MM.1S (cell line): ENCODE data around the gene MRTFA.

Experiments used
- DNase-seq: peaks from one replicate; pipeline ENCODE4 v3.0.0-alpha.2; 2015
- H2AFZ ChIP-seq: fragments of 300-600 bp; sonication (generic); 2 replicates; pipeline ENCODE4 v1.6.0; 2016; ENCODE audit warnings: antibody characterized with exemption, low read length
- H3F3A ChIP-seq: fragments of 300-600 bp; sonication (generic); 2 replicates; pipeline ENCODE4 v1.6.1; 2016; ENCODE audit warnings: mild to moderate bottlenecking, antibody characterized with exemption, low read length, moderate library complexity, mixed read lengths; ENCODE audit not compliant: insufficient read depth
- H3K27ac ChIP-seq: fragments of 300-600 bp; sonication (generic); 2 replicates; pipeline ENCODE4 v1.5.1; 2016; ENCODE audit warnings: mild to moderate bottlenecking, low read length
- H3K27me3 ChIP-seq: fragments of 300-600 bp; sonication (generic); replicated peaks from 2 replicates; pipeline ENCODE4 v1.6.0; 2016; ENCODE audit warnings: low read length; ENCODE audit not compliant: insufficient read depth
- H3K36me3 ChIP-seq: fragments of 300-600 bp; sonication (generic); replicated peaks from 2 replicates; pipeline ENCODE4 v1.6.1; 2016; ENCODE audit warnings: mild to moderate bottlenecking, low read length, mixed read lengths; ENCODE audit not compliant: insufficient read depth
- H3K4me1 ChIP-seq: fragments of 300-600 bp; sonication (generic); 2 replicates; pipeline ENCODE4 v1.6.1; 2016; ENCODE audit warnings: low read length, mixed read lengths
- H3K4me2 ChIP-seq: fragments of 300-600 bp; sonication (generic); 2 replicates; pipeline ENCODE4 v1.6.0; 2016; ENCODE audit warnings: low read depth, low read length
- H3K4me3 ChIP-seq: fragments of 300-600 bp; sonication (generic); 2 replicates; pipeline ENCODE4 v1.5.1; 2016; ENCODE audit warnings: low read length, mixed read lengths
- H3K79me2 ChIP-seq: fragments of 300-600 bp; sonication (generic); 2 replicates; pipeline ENCODE4 v1.6.1; 2016; ENCODE audit warnings: mixed run types, low read length, mixed read lengths
- H3K9ac ChIP-seq: fragments of 300-600 bp; sonication (generic); 2 replicates; pipeline ENCODE4 v1.6.1; 2016; ENCODE audit warnings: low read length, mixed read lengths
- H3K9me2 ChIP-seq: fragments of 300-600 bp; sonication (generic); replicated peaks from 2 replicates; pipeline ENCODE4 v1.6.1; 2016; ENCODE audit warnings: mild to moderate bottlenecking, low read length, mixed read lengths; ENCODE audit not compliant: insufficient read depth
- H3K9me3 ChIP-seq: fragments of 300-600 bp; sonication (generic); replicated peaks from 2 replicates; pipeline ENCODE4 v1.6.1; 2016; ENCODE audit warnings: mild to moderate bottlenecking, low read length, mixed read lengths; ENCODE audit not compliant: insufficient read depth
- H4K20me1 ChIP-seq: fragments of 300-600 bp; sonication (generic); 2 replicates; pipeline ENCODE4 v1.6.1; 2016; ENCODE audit warnings: mild to moderate bottlenecking, low read length, moderate library complexity, mixed read lengths; ENCODE audit not compliant: insufficient read depth
- EZH2 ChIP-seq: fragments of 300-600 bp; sonication (generic); optimal IDR thresholded peaks from 2 replicates; pipeline ENCODE3; 2017; ENCODE audit warnings: low read depth, mild to moderate bottlenecking, antibody characterized with exemption, low read length, mixed read lengths
- EZH2phosphoT487 ChIP-seq: fragments of 300-600 bp; sonication (generic); IDR thresholded peaks from 2 replicates; pipeline ENCODE4 v1.6.1; 2018; ENCODE audit warnings: antibody characterized with exemption, low read length
- TF ChIP-seq, protein P1 (sequence below): fragments of 300-600 bp; sonication (generic); IDR thresholded peaks from 2 replicates; pipeline ENCODE4 v1.5.1; 2016; ENCODE audit warnings: antibody characterized with exemption, low read length, mixed read lengths

Gene MRTFA

DNA sequence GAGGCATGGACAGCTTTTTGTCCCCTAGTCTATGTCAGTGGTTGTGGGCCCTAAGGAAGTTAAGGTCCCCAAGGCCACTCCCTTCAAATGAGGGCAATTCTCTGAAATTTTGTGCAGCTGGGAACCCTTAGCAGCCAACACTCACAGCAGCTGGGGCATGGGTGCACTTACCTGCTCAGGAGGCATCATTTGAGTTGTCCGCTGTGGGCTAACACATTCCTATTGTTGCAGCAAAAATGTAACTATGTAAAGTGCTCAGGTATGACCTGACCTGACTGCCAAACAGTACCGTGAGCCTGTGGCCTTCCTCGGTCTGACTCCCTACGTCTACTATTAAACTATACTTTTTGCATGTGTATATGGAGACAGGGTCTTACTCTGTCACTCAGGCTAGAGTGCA lies 5.8 kb upstream of the MRTFA start:
- Histone ChIP-seq H3K4me3 (no peak overlapping the region), H3F3A (peaks cover 6% of the 10 kb centered on the region; the same call in 1 of the 2 replicates), H3K9ac (no peak overlapping the region), H3K79me2 (no peaks in the 10 kb centered on the region), H3K27ac (no peak overlapping the region), H3K4me2 (no peak overlapping the region), H2AFZ (no peak overlapping the region), H3K27me3 (no peaks in the 10 kb centered on the region), H4K20me1 (no peaks in the 10 kb centered on the region), H3K4me1 (peaks cover 5% of the 10 kb centered on the region), H3K36me3 (no peaks in the 10 kb centered on the region), H3K9me3 (no peaks in the 10 kb centered on the region), H3K9me2 (no peaks in the 10 kb centered on the region)
- TF ChIP-seq, protein P1, sequence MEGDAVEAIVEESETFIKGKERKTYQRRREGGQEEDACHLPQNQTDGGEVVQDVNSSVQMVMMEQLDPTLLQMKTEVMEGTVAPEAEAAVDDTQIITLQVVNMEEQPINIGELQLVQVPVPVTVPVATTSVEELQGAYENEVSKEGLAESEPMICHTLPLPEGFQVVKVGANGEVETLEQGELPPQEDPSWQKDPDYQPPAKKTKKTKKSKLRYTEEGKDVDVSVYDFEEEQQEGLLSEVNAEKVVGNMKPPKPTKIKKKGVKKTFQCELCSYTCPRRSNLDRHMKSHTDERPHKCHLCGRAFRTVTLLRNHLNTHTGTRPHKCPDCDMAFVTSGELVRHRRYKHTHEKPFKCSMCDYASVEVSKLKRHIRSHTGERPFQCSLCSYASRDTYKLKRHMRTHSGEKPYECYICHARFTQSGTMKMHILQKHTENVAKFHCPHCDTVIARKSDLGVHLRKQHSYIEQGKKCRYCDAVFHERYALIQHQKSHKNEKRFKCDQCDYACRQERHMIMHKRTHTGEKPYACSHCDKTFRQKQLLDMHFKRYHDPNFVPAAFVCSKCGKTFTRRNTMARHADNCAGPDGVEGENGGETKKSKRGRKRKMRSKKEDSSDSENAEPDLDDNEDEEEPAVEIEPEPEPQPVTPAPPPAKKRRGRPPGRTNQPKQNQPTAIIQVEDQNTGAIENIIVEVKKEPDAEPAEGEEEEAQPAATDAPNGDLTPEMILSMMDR = no peak
- TF ChIP-seq EZH2 (no peak), EZH2phosphoT487 (no peak)
- no peak for DNase-seq

DNA sequence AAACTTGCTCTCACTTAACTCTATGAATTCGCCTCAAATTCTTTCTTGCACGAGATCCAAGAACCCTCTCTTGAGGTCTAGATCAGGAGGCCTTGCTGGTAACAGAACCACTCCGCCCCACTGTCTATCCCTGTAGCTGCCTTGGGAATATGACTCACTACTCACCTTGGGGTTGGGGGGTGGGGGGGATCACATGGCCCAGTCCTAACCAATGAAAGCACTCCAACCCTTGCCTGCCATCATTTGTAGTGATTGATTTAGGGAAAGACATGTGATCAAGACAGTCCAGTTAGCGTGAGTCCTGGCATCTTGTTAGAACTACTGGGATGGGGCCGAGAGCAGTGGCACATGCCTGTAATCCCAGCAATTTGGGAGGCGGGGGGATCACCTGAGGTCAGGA lies 4.8 kb upstream of the MRTFA start:
- Histone ChIP-seq H3K4me1 (peaks cover 5% of the 10 kb centered on the region), H4K20me1 (no peaks in the 10 kb centered on the region), H3K4me2 (no peak overlapping the region), H2AFZ (no peak overlapping the region), H3K9me2 (no peaks in the 10 kb centered on the region), H3K4me3 (no peak overlapping the region), H3K9me3 (no peaks in the 10 kb centered on the region), H3K36me3 (no peaks in the 10 kb centered on the region), H3K79me2 (peaks cover 2% of the 10 kb centered on the region; the same call in 1 of the 2 replicates), H3K9ac (no peak overlapping the region), H3K27me3 (no peaks in the 10 kb centered on the region), H3F3A (no peaks in the 10 kb centered on the region), H3K27ac (no peak overlapping the region)
- DNase-seq = no peak
- no peak for TF ChIP-seq EZH2
- TF ChIP-seq, protein P1 = no peak
- TF ChIP-seq EZH2phosphoT487 = no peak

- Histone ChIP-seq H3K4me1 (peaks cover 7% of the 10 kb centered on the region), H3K9me2 (no peaks in the 10 kb centered on the region), H3K4me3 (no peak overlapping the region), H3K4me2 (no peak overlapping the region), H3K36me3 (no peaks in the 10 kb centered on the region), H3K9me3 (no peaks in the 10 kb centered on the region), H3K79me2 (peaks cover 31% of the 10 kb centered on the region), H4K20me1 (0 out of 2 replicates have a peak, but pooled peaks cover 6% of the 10 kb centered on the region), H3K9ac (no peak overlapping the region), H3F3A (no peaks in the 10 kb centered on the region), H3K27me3 (no peaks in the 10 kb centered on the region), H2AFZ (no peak overlapping the region), H3K27ac (no peak overlapping the region)
- DNase-seq = no peak
- TF ChIP-seq EZH2phosphoT487 (no peak), EZH2 (no peak)
- TF ChIP-seq, protein P1 = no peak
Observed at GRCh38 chr22:40638261-40638660, 1.7 kb upstream of the MRTFA start.
